GM18867 (cell line): ENCODE measurements around the gene RACK1.

Experiments used
- ATAC-seq: cut with Tn5 transposase; IDR thresholded peaks from one replicate; pipeline ENCODE4 v1.9.1; 2021; ENCODE audit warnings: mild to moderate bottlenecking, moderate library complexity; ENCODE audit not compliant: unreplicated experiment

The RACK1 gene

DNA sequence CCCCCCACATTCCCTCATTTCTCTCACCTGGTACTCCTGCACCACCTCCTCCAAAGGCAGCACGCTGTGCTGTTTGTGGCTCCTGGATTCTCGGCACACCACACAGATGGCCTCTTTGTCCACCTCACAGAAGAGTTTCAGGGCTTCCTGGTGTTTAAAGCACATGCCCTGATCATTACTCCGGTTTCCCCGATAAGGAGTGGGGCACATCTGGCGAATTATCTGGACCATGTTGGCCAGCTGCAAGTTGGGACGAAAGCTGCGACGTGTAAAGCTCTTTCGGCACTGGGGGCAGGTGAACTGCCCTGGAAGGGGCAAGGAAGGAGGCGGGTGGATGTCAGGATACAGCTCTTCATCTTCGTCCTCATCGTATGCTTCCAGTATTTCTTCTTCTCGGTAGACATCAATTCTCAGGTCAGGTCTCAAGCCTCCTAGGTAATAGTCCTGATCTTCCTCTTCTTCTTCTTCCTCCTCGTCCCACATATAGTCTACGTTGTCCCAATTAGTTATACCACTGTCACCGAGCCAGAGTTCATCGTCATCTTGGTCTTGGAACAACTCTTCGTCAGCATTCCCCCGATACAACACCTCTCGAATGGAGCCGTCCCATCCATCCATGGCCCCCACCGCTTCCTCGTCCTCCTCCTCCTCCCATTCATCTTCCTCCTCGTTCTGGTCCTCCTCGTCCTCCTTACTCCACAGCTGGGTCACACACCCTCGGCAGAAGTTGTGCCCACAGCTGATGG lies 16.4 kb upstream of the RACK1 start:
- ATAC-seq = no peak

DNA sequence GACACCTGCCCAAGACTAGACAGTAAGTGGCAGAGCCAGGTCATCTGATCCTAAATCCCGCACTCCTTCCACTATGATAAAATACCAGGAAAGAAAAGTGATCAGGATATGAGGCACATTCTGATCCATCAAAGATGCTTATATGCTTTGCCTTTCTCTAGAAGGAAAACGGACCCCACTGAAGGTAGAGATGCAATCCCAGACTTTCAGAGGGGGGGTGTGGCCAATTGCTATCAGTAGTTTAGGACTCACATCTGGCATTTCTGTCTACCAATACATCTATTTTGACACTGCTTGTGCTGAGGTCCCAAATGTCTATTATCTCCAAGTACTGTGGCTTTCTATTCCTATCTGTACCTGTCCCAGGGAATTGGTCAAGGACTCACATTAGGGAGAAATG lies 15.6 kb upstream of the RACK1 start:
- ATAC-seq = no peak

DNA sequence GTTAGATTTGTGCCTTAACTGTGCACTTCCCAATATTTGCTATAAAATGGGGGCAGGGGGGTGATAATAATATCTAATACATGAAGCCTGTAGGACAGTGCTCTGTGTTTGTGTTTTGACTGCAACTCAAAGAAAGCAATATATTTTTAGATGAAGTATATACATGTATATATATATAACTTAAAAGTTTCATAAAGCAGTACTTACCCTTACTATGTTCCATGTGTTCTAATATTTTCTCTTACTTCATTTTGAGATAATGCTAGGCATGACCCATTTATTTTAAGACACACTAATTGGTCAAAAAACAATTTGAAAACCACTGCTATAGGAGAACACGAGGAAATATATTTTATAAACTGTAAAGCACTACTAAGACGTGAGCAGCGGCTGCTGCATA lies 14.9 kb upstream of the RACK1 start:
- no peak for ATAC-seq

DNA sequence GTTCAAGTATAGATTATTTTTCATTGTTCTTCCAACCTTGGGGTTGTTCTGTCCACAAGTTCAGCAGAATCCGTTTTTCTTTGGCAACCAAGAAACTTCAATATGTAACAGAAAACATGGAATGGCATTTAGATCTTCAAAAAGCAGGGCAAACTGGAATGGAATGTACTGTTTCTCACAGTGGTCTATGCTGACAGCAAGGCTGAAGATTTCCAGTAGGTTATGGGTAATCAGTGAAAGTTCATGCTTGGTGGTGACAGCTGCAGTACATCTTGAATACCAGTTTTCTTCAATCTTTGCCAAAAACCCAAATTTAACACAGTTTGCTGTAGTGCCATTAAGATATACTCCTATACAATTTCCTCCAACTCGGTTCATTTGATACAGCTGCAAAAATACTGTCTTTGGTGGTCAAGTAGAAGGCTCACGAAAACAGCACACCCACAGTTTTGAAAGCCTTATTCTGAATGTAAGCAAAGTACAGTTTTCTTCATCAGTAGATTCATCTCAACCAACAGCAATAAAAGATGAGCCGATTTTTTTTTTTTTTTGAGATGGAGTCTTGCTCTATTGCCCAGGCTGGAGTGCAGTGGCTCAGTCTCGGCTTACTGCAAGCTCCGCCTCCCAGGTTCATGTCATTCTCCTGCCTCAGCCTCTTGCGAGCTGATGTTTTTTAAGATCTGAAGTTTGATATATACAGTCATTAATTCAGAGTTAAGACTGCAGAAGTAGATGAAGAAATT lies 12.3 kb upstream of the RACK1 start:
- ATAC-seq = no peak

DNA sequence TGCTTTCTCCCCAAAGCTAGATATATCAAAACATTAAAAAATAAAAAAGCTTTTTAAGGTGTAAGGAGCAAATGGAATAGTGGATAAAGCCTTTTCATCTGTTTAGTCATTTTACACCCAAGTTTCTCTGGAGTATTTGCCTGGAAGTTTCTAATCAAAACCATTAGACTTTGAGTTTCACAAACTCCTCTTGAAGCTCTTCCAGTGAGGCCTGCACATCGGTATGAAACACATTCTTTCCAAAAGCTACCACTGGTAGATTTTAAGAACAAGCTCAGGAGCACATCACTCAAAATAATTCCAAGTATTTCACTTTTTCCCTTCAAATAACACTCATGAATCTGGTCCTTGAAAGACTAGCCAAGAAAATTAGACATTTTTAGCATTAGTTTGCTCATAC lies 11.6 kb upstream of the RACK1 start:
- ATAC-seq = no peak

DNA sequence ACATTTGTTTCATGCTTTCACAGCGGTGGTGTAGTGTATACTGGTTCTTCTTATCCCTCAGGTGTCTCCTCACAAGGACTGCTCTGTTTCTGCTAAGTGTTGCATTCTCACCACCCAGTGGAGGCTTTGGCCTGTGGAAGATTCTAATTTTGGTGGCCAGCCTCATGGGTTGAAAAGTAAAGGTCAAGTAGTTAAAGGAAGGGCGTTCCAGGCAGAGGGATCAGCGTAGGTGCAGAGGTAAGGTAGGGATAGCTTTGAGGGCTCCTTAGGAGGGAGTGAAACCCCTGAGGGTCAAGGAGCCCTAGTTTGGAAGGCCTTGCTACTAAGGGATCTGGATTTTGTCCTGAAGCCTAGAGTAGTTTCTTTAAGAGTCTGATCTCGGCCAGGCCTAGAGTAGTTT lies 4.6 kb upstream of the RACK1 start:
- no peak for ATAC-seq

DNA sequence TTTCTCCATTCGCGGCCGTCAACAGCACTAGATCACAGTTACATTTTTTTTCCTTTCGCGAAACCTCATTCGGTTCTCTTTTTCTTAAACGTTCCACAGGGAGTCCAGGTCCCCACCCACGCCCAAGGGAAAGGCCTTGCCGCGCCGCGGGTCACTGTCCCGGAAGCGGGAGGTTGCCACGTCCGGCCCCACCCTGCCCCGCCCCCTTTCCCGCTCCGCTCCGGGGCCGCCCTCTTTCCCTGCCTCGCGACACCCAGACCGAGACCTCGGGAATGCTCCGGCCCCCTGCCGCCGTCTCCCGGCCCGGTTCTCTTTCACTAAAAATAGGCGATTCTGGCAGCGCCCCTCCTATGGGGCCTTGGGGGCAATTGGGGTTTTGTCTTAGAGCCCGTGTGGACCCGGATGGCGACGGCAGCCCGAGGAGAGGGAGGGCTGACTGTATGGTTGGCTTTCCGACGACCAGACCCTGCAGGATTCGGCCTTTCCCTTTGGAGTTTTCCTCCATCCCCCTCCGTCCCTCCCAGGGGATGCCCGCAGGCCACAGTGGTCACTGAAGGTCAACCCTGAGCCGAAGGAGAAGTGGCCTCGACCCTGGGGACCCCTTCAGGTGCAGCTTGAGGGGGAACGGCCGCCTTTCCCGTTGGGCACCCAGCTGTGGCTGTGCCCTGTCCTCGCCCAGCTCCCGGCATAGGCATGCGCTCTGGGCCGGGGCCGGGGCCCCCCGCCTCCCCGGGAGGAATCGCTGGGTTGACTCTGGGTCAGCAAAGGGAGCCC lies 2.8 kb upstream of the RACK1 start:
- peak; percentile 41 for ATAC-seq

DNA sequence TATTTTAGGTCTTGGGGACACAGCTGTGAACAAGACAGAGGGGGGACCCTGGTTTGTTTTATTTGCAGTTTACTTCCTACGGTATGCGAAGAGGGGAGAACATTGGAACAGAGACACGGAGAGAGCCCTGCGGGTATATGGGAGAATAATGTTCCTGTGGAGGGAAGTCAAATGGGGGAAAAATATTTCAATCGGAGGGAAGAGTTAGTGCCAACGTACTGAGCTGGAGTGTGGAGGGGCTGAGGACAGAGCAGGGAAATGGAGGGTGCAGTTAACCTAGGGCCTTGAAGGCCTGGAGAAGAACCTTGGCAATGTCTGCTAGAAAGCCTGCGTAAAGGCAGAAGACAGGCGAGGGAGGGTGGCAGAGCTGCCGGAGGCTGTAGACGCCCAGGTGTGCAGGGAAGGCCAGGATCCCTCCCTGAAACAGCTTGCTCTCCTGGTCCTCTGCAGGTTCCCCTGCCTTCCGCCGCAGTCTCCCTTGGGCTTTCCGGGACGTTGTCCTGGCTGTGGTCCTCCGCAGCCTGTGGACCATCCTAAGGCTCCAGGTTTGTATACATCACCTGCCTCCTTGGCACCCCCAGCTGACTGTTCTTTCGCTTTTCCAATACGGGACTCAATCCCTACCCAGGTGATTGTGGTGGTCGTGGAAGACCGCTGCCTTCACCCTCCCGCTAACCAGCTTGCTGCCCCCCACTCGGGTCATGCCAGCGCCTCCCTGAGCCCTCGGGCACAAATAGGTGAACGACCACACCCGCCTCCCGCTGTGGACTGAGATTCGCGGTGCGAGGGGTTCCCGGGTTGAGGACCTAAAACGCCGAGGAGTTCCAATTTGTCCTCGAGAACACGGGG lies 1.9 kb upstream of the RACK1 start:
- peak; percentile 0 for ATAC-seq

DNA sequence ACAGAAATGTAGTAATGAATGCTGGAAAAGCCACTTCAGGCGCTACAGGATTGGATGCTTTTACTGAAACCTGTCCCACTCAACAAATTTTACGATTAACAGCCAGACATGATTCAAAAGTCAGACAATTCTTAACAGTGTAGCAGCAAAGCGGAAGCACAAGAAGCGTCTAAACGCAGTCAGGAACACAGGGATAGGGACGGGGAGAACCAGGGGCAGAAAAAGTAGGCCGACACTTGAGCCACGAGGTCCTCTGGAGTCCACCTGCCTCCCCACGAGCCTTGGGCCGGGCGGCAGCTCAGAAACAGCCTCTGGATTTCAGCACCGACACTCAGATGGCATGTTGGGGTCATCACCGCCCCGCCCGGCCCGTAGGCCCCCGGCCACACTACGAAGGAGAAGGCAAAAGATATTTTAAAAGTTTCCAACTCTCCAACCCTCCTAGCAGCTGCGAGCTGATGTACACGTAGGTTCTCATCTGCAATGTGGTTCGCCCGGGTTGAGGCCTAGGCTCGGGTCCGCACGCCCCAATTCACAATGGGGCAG lies 615 bp downstream of the RACK1 start:
- ATAC-seq = no peak

DNA sequence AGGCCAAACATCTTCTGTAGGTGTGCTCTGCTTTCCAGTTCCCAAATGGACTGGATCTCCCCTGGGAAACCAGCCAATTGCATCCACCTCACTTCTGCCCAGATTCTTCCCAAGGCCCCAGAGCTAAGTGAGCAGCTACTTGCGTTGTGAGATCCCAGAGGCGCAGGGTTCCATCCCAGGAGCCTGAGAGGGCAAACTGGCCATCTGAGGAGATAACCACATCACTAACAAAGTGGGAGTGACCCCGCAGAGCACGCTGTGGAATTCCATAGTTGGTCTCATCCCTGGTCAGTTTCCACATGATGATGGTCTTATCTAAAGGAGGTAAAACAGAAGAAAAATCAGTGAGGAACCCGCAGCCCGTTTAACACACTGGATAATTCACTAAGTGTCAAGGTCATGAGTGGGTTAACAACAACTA lies 1.7 kb downstream of the RACK1 start:
- no peak for ATAC-seq

DNA sequence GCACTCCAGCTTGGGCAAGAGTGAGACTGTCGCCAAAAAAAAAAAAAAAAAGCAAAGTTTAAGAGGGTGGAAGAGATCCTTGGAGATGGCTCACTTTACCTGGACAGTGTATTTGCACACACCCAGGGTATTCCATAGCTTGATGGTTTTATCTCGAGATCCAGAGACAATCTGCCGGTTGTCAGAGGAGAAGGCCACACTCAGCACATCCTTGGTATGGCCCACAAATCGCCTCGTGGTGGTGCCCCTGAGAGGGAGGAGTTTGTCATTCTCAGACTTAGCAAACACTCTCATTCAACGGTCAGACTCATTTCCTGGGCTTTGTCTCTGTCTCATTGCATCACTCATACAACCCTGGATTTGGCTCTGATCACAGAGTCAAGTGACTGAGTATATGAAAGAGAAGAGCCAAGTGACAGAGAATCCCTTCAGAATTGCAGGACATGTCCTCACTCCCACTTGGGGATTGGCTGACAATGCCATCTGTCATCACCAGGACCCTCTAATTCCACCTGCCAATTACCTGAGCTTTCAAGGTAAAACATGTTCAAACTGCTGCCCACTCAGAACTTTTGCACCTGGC lies 2.2 kb downstream of the RACK1 start:
- ATAC-seq = no peak

DNA sequence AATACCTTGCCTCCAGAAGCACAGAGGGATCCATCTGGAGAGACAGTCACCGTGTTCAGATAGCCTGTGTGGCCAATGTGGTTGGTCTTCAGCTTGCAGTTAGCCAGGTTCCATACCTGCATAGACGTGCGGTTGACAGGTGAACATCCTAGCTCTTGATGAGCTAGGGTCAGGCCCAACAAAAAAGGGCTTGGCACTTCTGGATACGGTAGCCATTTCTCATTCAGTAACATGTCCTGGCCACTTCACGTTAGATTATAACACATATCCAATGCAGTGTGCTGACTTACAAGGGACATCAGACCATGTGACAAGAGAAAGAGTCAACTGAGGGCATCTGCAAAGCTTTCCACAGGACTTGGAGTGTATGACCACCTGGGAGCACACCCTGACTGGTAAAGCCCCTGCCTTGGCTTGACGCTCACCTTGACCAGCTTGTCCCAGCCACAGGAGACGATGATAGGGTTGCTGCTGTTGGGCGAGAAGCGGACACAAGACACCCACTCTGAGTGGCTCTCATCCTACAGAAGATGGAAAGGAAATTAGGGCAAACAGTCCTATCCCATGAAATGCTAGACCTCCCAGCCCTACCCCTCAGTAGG lies 4.5 kb downstream of the RACK1 start:
- no peak for ATAC-seq

DNA sequence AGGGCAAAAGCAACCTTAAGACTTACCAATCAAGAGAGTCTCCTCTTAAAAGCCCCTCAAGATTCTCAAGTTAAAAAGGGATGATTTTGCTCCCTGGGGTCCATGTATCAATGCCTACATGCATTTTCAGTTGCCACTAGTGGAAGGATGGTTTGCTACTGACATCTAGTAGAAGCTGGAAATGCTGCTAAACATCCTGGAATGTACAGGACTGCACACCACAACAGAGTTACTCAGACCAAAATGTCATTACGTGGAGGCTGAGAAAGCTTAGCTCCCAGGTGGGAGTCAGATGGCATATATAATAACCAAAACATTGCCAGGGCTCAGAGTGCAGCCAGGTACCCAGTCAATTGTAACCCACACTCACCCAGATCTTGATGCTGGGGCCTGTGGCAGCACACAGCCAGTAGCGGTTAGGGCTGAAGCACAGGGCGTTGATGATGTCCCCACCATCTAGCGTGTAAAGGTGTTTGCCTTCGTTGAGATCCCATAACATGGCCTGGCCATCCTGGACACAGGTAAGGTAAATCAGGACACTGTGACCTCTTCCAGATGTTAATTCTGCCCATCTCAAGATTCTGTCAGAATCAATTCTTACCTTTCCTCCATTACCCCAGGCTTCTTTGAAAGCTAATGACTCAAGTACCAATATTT lies 5.8 kb downstream of the RACK1 start:
- no peak for ATAC-seq

DNA sequence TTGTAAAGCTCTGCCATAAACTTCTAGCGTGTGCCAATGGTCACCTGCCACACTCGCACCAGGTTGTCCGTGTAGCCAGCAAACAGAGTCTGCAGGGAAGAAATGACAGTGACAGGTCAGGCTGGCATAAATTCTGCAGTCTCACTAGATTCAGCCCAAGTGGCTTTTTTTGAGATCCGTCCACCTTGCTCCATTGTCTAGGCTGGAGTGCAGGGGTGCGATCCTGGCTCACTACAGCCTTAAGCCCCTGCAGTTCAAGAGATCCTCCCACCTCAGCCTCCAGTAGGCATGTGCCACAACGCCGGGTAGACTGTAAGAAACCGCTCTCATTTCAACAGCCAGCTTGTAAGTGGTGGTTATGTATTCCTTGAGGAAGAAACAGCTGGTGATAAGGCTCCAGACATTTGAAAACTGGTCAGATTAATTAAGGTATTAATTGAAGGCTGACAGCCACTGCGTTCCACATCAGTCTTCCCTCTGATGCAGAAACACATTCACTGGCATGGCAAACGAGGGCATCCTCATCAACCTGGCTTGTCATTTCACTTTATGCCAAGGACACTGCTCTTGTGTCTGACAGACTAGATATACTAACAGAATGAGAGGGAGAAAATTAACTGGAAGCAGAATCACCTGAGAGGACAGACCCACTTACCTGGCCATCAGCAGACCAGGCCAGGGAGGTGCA lies 6.6 kb downstream of the RACK1 start:
- no peak for ATAC-seq

DNA sequence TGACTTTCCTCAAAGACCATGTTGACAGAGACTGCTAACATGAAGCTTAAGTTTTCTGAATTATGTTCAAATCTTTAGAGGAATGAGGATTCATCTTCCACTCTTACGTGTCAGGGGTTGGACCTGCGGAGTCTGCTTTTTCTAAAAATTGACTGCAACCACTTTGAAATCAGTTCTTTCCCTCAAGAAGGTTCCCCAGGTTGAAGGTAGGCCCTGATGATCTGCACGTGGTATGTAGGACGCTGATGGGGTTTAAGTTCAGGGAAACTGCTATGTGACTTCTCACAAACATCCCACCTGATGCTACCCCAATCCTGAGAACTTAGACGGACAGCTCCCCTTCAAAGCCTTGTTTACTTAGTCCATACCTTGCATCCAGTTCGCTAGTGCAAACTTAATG lies 7.2 kb downstream of the RACK1 start:
- no peak for ATAC-seq

DNA sequence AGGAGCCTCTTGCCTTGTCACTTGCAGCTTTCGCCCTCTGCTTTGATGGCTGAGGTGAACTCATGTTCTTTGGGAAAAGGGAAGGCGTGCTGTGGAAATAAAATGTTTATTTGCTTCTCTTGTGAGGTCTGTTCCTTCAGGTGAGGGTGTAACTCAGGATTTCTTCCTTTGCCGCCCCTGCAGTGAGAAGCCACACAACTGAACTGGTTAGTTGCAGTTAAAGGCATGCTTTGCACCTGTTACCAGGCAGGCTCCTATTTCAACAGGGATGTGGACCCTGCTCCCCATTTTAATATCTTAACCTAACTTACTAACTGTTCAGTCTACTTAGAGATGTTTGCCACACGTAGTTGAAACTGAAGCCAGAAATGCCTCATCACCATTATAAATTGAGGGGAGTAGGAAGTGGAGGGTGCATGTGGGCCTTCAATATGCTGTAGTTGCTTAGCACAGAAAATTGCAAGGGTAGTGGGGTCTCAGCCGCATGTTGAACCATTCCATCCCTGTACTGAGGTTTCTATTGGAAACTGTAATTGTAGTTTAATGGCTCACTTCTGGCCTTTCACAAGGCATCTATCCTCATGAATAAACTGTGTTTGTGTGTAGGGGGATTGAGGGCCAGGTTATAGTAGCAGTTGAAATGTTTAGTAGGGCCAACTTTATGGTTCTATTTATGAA lies 7.9 kb downstream of the RACK1 start:
- no peak for ATAC-seq

DNA sequence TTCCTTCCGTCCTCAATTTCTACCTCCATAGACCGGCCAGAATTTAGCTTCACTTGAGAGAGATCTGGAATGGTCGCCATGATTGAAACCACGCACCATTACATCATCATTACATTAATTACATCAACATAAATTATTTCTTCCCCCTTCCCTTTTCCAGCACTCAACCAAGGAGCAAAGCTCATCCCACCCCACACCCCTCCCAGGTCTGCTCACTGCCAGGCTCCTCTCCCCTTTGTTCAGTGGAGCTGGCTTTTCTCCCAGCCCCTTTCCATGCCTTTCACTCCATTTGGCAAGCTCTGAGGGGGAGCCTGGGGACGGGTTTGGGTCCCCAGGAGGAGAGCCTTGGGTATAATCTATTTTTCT lies 8.4 kb downstream of the RACK1 start:
- no peak for ATAC-seq
